ELF-1 (cell line): ENCODE results near the gene ZIC1.

Source experiments
- DNase-seq: peaks from one replicate; pipeline ENCODE4 v3.0.0-alpha.2; 2016; ENCODE audit warnings: low read depth, low spot score

ZIC1 gene

DNA sequence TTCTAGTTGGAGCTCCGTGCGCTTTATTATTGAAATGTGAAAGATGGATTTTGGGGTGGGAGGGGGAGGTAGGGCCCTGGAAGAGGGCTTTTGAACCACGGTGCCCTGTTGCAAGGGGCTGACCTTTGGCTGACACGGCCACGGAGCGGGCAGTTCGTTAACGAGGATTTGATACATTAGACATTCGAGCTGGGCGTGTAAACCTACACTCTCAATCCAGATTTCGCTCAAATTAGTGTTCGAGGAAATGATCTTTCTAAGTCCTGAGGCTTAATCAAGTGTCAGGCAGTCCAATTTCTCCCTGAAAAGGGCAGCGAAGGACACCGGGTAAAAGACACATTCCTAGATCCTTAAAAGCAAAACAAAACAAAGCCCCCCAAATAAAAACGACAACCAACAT is 13.0 kb downstream of the ZIC1 start:
- DNase-seq = no peak

DNA sequence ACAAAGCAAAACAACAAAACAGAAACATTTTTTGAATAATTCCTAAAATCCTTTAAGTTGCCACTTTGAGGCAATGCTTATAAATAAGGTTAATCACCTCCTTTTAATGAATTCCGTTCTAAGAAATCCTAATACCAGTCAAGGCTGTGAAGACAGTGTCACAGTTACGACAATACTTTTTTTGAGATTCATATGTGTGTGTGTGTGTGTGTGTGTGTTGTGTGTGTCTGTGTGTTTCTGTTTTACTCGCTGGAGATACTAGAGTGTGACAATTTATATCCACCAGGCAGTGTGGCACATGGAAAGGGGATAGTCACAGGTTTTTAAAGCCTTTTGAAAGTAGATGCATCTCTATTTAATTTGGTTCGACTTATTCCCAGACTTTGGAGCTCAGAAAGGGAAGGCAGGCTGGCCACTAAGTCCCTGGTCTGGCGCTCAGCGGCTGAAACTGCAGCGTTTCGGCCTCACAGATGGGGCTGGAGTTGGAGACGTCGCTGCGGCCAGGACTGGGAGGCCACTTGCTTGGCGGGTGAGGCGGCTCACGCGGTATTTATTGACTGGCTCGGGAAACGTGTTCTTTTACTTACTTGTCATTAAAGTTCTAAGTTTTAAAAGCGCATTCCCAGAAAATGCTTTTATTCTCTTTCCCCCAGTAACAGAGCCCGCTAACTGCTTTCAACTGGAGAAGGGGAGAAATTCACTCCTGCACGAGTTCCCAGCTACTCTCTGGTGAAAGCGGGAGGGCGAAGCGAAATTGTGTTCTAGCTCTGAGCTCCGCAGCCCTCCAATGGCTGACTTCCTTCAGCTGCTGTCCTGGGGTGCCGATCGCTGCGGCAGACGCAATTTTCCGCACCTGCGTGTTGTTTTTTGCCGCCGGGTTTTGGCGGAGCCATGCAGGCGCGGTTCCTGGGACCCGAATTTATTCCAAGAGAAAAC is 13.7 kb downstream of the ZIC1 start:
- DNase-seq = peak; percentile 73

DNA sequence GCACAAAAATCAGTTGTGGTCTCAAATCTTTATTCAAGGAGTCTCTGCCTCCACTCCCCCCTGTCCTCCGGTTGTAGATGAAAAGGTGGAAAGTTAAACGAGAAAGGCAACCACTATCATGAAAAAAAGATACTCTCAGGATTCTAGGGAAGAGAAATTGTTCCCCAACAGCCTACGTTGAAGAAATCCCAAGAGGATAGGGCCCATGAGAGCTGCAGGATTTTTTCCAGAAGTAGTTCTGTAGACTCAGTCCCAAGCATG is 14.3 kb downstream of the ZIC1 start:
- DNase-seq = no peak

DNA sequence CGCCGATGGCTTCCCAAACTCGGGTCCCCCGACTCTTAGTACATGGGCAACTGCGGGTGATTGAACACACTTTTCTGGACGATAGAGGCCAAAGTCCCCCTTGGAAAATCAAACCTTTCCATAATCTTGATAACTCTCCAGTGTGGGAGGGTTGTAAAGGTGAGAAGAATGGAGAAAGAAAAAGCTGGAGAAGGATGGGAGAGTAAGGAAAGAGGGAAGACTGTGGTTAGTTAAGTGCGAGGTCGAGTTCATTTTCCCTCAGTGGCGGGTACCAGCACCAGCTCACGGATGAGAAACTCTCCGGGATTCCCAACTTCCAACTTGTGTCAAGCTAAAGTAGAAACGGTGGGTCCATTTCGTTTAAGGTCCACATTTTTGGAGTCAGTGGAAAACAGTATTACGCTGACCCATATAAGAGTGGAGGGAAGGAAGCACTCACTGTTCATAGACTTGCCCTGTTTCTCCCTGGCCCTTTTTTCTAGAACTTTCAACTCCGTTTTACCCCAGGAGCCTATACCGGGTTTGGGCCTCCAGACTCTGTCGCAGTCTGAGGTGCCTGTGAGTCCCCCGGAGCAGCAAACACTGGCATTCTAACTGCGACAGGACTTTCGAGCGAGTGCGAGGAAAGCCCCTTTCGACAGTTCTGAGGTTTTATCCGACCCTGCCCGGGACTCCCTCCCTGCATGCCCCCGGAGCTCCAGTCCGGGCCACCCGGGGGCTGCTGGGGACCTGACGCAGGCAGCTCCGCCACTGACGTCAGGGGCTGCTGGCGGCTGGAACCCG is 14.8 kb downstream of the ZIC1 start:
- DNase-seq = peak; percentile 49

DNA sequence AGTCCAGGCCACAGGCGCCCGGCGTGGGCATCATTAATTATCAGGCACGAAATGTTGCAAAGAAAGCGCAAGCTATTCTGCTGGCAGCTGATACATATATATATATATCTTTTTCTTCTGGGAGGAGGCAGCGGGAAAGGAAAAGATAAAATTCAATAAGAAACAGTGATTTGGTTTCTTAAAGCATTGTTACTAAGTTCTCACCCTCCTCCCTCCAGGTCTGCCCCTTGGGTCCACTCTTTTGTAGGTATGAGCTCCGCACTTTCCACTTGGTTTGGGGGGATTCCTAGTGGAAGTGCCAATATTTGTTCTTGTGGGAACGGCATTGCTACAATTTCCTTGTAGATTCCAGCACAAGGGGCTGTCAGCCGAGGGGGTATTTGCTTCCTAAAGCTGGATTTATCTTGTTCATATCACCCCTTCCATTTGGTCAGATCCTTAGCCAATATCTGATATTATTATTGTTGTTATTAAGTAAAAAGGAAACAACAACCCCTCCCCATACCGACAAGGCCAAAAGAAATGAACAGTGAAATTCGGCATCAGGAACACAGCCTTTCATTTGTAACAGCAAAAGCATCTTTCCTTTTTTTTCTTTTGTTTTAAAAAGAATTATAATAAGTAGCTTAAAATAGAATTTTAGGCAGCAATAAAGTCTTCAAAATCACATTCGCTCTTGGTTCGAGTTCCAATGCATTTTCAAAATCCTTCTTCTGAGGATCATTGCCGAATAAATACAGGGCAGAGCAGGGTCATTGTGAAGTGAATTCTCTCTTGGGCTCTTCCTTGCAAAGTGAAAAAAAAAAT is 15.6 kb downstream of the ZIC1 start:
- DNase-seq = no peak

DNA sequence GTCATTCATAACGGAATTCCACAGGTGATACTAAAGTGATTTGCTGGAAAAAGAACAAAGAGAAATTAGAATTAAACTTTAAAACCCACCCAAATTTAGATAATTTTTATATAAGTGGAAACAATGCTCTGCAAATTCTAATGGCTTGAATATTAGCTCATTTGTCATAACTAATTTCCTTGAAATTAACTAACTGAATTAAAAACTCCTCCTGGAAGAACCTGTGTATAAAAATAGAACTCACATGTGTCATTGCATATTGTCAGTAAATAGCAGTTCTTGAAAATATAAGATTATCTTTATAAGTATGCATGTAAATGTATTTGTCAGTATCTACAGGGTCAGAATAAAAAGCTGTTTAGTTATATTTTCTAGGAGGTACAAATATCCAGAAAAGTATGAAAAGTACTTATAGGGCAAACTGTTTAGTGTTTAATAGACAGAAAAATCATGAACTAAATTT is 16.3 kb downstream of the ZIC1 start:
- DNase-seq = no peak

DNA sequence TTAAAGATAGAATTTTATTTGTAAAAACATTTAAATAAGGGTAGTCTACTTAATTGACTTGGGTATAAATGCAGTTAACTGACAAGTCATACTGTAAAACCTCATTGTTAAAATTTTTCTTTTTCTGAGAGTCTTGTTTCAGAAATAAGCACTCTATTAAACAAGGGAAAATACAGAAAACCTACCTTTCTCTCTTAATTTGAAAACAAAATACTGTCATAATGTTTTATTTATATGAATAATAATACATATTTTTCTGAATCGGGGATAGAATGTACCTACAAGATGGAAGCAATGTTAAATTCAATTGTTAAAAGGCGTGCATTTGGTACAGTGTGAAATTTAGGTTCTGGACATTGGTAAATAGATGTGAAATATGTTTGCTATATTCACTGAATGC is 17.8 kb downstream of the ZIC1 start:
- DNase-seq = no peak

DNA sequence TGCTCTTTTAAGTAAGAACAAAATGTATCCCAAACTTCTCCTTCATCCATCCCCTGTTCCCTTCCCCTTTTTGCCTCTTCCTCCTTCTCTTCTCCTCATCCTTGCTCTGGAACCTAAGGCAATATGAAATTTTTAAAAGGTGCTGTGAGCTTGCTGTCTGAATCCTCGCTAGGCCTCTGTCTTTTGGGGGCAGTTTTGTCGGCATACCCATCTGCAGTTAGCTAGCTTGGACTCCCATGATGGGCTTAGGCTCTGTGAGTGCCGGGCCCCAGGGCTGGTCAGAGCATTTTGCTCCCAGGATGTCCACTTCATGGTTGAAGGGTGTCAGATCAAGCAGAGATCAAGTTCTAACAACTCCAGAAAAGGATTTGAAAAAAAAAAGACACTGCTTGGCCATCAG is 18.6 kb downstream of the ZIC1 start:
- no peak for DNase-seq

DNA sequence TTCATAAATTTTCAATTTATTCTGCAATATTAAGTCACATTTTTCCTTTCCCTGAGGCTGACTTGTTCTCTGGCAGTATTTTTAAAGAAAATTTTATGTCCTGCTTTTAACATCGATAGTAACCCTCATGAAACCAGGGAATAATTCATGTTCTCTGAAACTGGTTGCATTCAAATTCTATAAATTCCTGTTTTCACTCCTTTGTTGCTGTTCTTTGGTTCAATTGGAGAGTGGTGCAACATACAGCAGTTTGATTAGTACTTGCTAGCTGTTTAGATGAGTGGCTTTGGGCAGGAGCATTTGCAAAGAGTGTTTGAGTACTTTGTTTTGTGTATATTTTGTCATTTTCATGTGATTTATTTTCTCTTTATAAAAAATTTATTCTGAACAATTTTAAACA is 19.2 kb downstream of the ZIC1 start:
- no peak for DNase-seq

DNA sequence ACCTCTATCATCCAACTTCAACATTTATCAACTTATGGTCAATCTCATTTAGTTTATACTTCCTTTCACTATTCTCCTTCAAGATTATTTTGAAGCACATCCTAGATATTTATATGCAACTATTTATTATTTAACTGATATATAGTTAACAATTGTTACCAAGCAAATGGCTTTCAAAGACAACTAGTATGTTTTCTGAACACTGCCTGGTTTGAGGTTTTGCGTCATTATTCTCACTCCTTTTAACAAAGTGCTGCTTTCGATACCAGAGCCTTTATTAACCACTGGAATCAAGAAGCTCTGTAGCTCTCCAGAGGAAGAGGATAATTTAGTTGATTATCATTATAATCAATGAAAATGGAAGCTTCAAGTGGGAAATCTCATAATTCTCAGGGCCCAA is 19.6 kb downstream of the ZIC1 start:
- no peak for DNase-seq

DNA sequence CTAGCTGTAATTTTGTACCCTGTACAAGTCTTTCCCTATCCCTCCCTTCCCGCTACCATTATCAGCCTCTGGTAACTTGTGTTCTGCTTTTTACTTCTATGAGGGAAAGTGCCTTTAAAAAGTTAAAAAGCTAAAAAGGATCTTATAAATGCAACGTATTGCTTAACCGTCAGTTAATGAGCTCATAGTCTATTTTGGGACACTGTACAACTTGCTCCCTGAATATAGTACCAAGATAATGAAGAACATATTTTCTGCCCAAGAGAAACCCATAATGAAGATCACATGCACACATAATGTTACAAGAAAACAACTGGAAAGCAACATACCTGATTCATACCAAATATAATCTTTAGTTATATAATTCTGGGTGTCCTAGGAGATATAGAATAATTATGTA is 22.6 kb downstream of the ZIC1 start:
- no peak for DNase-seq

DNA sequence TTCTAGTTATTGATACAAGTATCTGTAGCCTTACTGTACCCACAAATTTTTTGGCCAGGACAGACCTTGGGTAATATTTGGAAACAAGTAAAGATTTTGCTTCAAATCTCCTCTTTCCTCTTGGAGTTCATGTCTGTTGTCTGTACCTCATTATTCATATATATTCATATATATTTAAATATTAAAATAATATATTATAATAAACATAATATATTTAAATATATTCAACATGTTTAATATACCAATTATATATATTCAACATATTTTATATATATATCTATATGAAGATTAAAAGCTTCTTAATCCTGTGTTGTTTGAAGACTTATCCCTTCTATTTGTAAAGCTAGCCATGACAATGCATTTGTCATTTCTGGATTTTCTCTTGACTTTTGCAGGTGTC is 38.1 kb downstream of the ZIC1 start:
- DNase-seq = no peak

DNA sequence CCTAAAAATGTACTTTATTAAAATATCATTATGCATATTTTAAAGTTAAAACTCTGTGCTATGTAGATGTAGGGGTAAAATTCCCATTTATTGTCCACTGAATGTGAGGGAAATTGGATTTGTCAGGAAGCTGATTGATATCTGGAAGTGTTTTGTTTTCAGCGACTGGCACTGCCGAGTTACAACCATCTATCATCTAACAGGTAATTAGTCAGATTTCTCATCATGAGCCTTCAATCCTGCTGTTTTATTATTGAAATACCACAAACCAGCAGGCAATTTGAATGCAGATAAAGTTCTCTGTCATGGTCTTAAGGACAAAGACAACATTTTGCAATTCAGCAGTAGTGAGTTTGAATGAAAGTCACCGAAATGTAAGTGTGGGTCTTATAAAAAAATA is 40.5 kb downstream of the ZIC1 start:
- no peak for DNase-seq

DNA sequence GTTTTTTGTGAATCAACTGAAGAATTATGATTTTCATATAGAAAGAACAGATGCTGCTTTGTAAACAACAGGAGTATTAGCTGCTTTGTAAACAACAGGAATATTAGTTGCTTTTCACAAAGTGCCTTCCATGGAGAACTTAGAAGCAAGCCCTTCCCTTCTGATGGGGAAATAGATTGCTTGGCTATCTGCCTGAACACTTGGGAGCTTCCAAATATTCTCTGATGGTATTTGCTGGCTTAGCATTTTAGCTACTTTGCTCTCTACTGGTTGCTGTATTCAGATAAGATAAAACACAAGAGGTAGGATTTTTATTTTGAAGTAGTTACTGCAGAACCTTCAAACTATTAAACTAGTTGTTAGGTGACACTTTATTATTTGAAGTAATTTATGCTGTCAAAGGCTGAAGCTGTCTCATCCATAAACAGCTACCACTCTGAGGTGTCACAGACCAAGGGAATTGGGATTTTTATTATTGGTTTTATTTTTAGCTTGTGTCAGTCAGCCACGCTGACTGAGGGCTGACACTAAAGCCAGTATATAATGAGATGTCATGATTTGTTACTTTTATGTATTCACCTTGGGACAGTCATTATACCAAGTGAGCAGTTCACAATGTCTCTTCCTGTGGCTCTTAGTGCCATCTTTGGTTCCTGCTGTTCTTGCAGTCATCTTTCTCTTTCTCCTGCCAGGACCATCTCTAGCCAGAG is 50.0 kb downstream of the ZIC1 start:
- no peak for DNase-seq

DNA sequence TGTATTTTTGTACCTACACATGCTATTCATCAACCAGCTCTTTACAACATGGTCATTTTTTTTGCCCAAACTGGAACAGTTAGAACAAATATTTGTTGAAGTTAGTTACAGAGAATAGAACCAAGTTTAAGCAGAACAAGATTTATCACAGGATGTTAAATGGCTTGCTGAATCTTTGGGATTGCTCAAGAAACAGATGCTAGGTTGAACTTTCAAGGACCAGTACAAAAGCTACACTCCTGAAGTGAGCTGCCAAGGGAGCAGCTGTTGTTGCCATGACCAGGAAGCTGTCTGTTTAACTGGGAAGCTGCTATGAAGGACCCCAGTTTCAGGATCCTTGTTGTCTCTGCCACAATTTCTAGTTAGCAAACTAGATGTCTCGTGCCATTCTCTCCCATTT is 53.7 kb downstream of the ZIC1 start:
- DNase-seq = no peak
